SK-N-SH (cell line): ENCODE data around the gene CHCHD3. TPM values are rescaled to one million over a fixed set of nuclear protein-coding genes. Genes with fewer than 3 reads are reported as not detected.

Experiments
- CTCF ChIA-PET: fragments of 300-600, 350-600 bp; formaldehyde crosslinking; extraction: SDS; loops from one replicate; lab custom pipeline; 2021; lab: Yijun Ruan, JAX
- POLR2A ChIA-PET: fragments of 350-600 bp; sonication (Branson Sonifier 250); formaldehyde crosslinking; extraction: SDS; loops from one replicate; lab custom pipeline; 2020; ENCODE audit warnings: antibody characterized with exemption, inconsistent platforms; lab: Yijun Ruan, JAX
- DNase-seq: peaks from one replicate; pipeline ENCODE4 v3.0.0; 2012
- H2AFZ ChIP-seq: fragments of 200-600 bp; sonication (generic); 2 replicates; pipeline ENCODE4 v1.8.1; 2016; ENCODE audit warnings: antibody characterized with exemption, mild to moderate bottlenecking, low read depth
- H3F3A ChIP-seq: fragments of 200-600 bp; sonication (generic); replicated peaks from 2 replicates; pipeline ENCODE3; 2016; ENCODE audit warnings: antibody characterized with exemption, mild to moderate bottlenecking; ENCODE audit not compliant: insufficient read depth
- H3K27ac ChIP-seq, 2 experiments: fragments of 200-500 bp in 1 of 2; fragments of 200-600 bp in 1 of 2; sonication (Bioruptor generic) in 1 of 2; sonication (generic), shearing (Covaris generic) in 1 of 2; 2 replicates each; pipeline versions ENCODE4 v1.5.1 to v1.6.1; 2014 to 2016; ENCODE audit warnings: low read depth in 2 of 2, inconsistent platforms in 1 of 2, low read length in 1 of 2, mild to moderate bottlenecking in 1 of 2, mixed read lengths in 1 of 2
- H3K27me3 ChIP-seq: fragments of 200-600 bp; sonication (generic), shearing (Covaris generic); 2 replicates; pipeline ENCODE4 v1.6.1; 2016; ENCODE audit warnings: mixed run types; ENCODE audit not compliant: insufficient read depth
- H3K36me3 ChIP-seq, 2 experiments: fragments of 200-500 bp in 1 of 2; fragments of 200-600 bp in 1 of 2; sonication (Bioruptor generic) in 1 of 2; sonication (generic) in 1 of 2; replicated peaks in 1 of 2; 2 replicates each; pipeline versions ENCODE3 to v1.5.1; 2014 to 2016; ENCODE audit warnings: low read length in 1 of 2, mild to moderate bottlenecking in 1 of 2; ENCODE audit not compliant: insufficient read depth in 2 of 2, control insufficient read depth in 1 of 2
- H3K4me1 ChIP-seq, 2 experiments: fragments of 200-500 bp in 1 of 2; fragments of 200-600 bp in 1 of 2; sonication (Bioruptor generic) in 1 of 2; sonication (generic), shearing (Covaris generic) in 1 of 2; 2 replicates each; pipeline versions ENCODE4 v1.5.1 to v1.6.1; 2014 to 2016; ENCODE audit warnings: low read depth in 1 of 2, low read length in 1 of 2, mixed run types in 1 of 2; ENCODE audit not compliant: insufficient read depth in 2 of 2, control insufficient read depth in 1 of 2
- H3K4me2 ChIP-seq: fragments of 200-600 bp; sonication (generic), shearing (Covaris generic); 2 replicates; pipeline ENCODE4 v1.6.1; 2017; ENCODE audit warnings: mixed run types
- H3K4me3 ChIP-seq, 2 experiments: fragments of 200-500 bp in 1 of 2; fragments of 200-600 bp in 1 of 2; sonication (Bioruptor generic) in 1 of 2; sonication (generic), shearing (Covaris generic) in 1 of 2; 2 replicates each; pipeline versions ENCODE4 v1.5.1 to v1.8.1; 2014 to 2016; ENCODE audit warnings: low read depth in 2 of 2, inconsistent platforms in 1 of 2, low read length in 1 of 2, mild to moderate bottlenecking in 1 of 2, mixed read lengths in 1 of 2, moderate library complexity in 1 of 2
- H3K79me2 ChIP-seq: fragments of 200-600 bp; sonication (generic); 2 replicates; pipeline ENCODE4 v1.8.1; 2017; ENCODE audit warnings: mild to moderate bottlenecking; ENCODE audit not compliant: insufficient read depth
- H3K9ac ChIP-seq: fragments of 200-600 bp; sonication (generic); 2 replicates; pipeline ENCODE4 v1.6.1; 2017; ENCODE audit warnings: mixed run types
- H3K9me2 ChIP-seq: fragments of 200-600 bp; sonication (generic); 2 replicates; pipeline ENCODE4 v1.6.1; 2017; ENCODE audit warnings: mixed run types
- H3K9me3 ChIP-seq: fragments of 200-600 bp; sonication (generic); 2 replicates; pipeline ENCODE4 v1.6.1; 2017; ENCODE audit warnings: mixed run types, mild to moderate bottlenecking, moderate library complexity
- H4K20me1 ChIP-seq: fragments of 200-600 bp; sonication (generic); 2 replicates; pipeline ENCODE4 v1.6.1; 2017; ENCODE audit warnings: mild to moderate bottlenecking, mixed run types; ENCODE audit not compliant: insufficient read depth
- CHD2 ChIP-seq: fragments of 150-350 bp; IDR thresholded peaks from 2 replicates; pipeline ENCODE4 v1.6.1; 2018; ENCODE audit warnings: low read length; ENCODE audit not compliant: partially characterized antibody
- FOSL2 ChIP-seq: IDR thresholded peaks from 2 replicates; pipeline ENCODE4 v1.4.0; 2012; ENCODE audit warnings: low read depth, mild to moderate bottlenecking, moderate library complexity, borderline replicate concordance
- FOXJ3 ChIP-seq: sonication (generic); formaldehyde crosslinking; IDR thresholded peaks from 2 replicates; pipeline ENCODE4 v1.5.1; 2020; ENCODE audit warnings: mild to moderate bottlenecking, missing genetic modification reagents
- IRF3 ChIP-seq: fragments of 150-350 bp; IDR thresholded peaks from 2 replicates; pipeline ENCODE4 v1.6.1; 2016; ENCODE audit warnings: mild to moderate bottlenecking, low read depth, low read length
- MAX ChIP-seq: IDR thresholded peaks from 2 replicates; pipeline ENCODE4 v1.4.0; 2012; ENCODE audit warnings: low read depth
- MXI1 ChIP-seq: IDR thresholded peaks from 2 replicates; pipeline ENCODE4 v1.6.1; 2012; ENCODE audit warnings: mild to moderate bottlenecking, low read depth, low read length, improper control_type of control experiment
- NFIC ChIP-seq: IDR thresholded peaks from 2 replicates; pipeline ENCODE4 v1.4.0; 2012; ENCODE audit warnings: borderline replicate concordance
- PBX3 ChIP-seq: IDR thresholded peaks from 2 replicates; pipeline ENCODE4; 2012
- POLR2AphosphoS5 ChIP-seq: IDR thresholded peaks from 2 replicates; pipeline ENCODE4 v1.6.1; 2012; ENCODE audit warnings: low read depth, low read length
- RAD21 ChIP-seq: IDR thresholded peaks from 2 replicates; pipeline ENCODE4 v1.6.1; 2012; ENCODE audit warnings: mild to moderate bottlenecking, low read length
- RCOR1 ChIP-seq: fragments of 150-350 bp; IDR thresholded peaks from 2 replicates; pipeline ENCODE4 v1.6.1; 2017; ENCODE audit warnings: antibody characterized with exemption, low read length
- REST ChIP-seq: IDR thresholded peaks from 2 replicates; pipeline ENCODE4 v1.6.1; 2012; ENCODE audit warnings: mild to moderate bottlenecking, low read depth, low read length, moderate library complexity
- RFX5 ChIP-seq: IDR thresholded peaks from 2 replicates; pipeline ENCODE4 v1.6.1; 2012; ENCODE audit warnings: mild to moderate bottlenecking, improper control_type of control experiment, low read length
- SIN3A ChIP-seq: IDR thresholded peaks from 2 replicates; pipeline ENCODE4 v1.6.1; 2012; ENCODE audit warnings: low read depth, mild to moderate bottlenecking, low read length, moderate library complexity, borderline replicate concordance
- TAF1 ChIP-seq: IDR thresholded peaks from 2 replicates; pipeline ENCODE4 v1.6.1; 2012; ENCODE audit warnings: low read depth, mild to moderate bottlenecking, low read length, moderate library complexity, borderline replicate concordance
- TCF12 ChIP-seq: IDR thresholded peaks from 2 replicates; pipeline ENCODE4 v1.4.0; 2012
- USF1 ChIP-seq: IDR thresholded peaks from 2 replicates; pipeline ENCODE4 v1.4.0; 2012; ENCODE audit warnings: low read depth, borderline replicate concordance
- USF2 ChIP-seq: fragments of 150-350 bp; IDR thresholded peaks from 2 replicates; pipeline ENCODE4 v1.6.1; 2017; ENCODE audit warnings: antibody characterized with exemption, low read length, low read depth, borderline replicate concordance
- WGBS: methylation state at CpG from one replicate; pipeline ENCODE4 v1.1.6; 2017; ENCODE audit warnings: low lambda C conversion rate; 5-methylcytosine and 5-hydroxymethylcytosine counted together
- polyA plus RNA-seq, 3 experiments: library from polyadenylated mRNA; depleted of rRNA; stranded (reverse); fragments of >200 nt; gene quantifications; 2 replicates each; pipeline ENCODE4 v1.2.3, GENCODE V29; 2012

CHCHD3 gene
- polyA plus RNA-seq, 1 of the 3 experiments (the other 2 are of a cell fraction) = 97.1 TPM

GRCh38 chr7:132871419-132871818 is 210.5 kb downstream of the CHCHD3 start:
- Histone ChIP-seq H3K27me3 (no peaks in the 10 kb centered on the region), H3F3A (no peaks in the 10 kb centered on the region), H3K4me1 (peaks cover 0 to 11% of the 10 kb centered on the region in 2 experiments; a peak in 3 of 4 replicates), H3K9me3 (no peaks in the 10 kb centered on the region), H3K27ac (no peak overlapping the region), H3K4me2 (no peak overlapping the region), H2AFZ (no peak overlapping the region), H3K9me2 (no peaks in the 10 kb centered on the region; the same call in 1 of the 2 replicates), H4K20me1 (no peaks in the 10 kb centered on the region), H3K9ac (no peak overlapping the region), H3K4me3 (no peak overlapping the region), H3K79me2 (no peaks in the 10 kb centered on the region; the same call in 1 of the 2 replicates), H3K36me3 (peaks cover 0 to 16% of the 10 kb centered on the region in 2 experiments)
- ChIA-PET CTCF (no interaction called here), POLR2A (no interaction called here)
- DNase-seq = no peak
- WGBS = 79% methylated on average over 6 of the region's 6 CpGs
- no peak for TF ChIP-seq REST
- no peak for TF ChIP-seq RCOR1
- TF ChIP-seq PBX3 = no peak
- TF ChIP-seq POLR2AphosphoS5 = no peak
- TF ChIP-seq NFIC = no peak
- no peak for TF ChIP-seq SIN3A
- TF ChIP-seq CHD2 = no peak
- no peak for TF ChIP-seq IRF3
- TF ChIP-seq MXI1 = no peak
- TF ChIP-seq FOSL2 = no peak
- no peak for TF ChIP-seq RAD21
- TF ChIP-seq FOXJ3 = no peak
- TF ChIP-seq MAX = no peak
- TF ChIP-seq TCF12 = no peak
- TF ChIP-seq USF2 = no peak
- no peak for TF ChIP-seq RFX5
- no peak for TF ChIP-seq USF1
- no peak for TF ChIP-seq TAF1
